Fibroblast of the aortic adventitia (primary cell): ENCODE results near the gene HCFC1R1. TPM values are rescaled to one million over a fixed set of nuclear protein-coding genes. Genes with fewer than 3 reads are reported as not detected.

ENCODE experiments used
- DNase-seq: peaks from one replicate; pipeline ENCODE4 v3.0.0-alpha.2; 2010; ENCODE audit warnings: low read depth
- H3K4me3 ChIP-seq: 2 replicates; pipeline ENCODE4 v1.5.1; 2011; ENCODE audit warnings: low read depth, mild to moderate bottlenecking, control low read depth, low read length, moderate library complexity
- CTCF ChIP-seq: IDR thresholded peaks from 2 replicates; pipeline ENCODE4 v1.5.1; 2011; ENCODE audit warnings: mild to moderate bottlenecking, low read length, control low read depth, inconsistent platforms; ENCODE audit not compliant: insufficient read depth
- total RNA-seq: library from RNA; depleted of rRNA; stranded (reverse); fragments of >200 nt; gene quantifications from 2 replicates; pipeline ENCODE4 v1.2.3, GENCODE V29; 2012; ENCODE audit warnings: low replicate concordance

HCFC1R1 gene
- total RNA-seq, 1 donor, result 45.6 TPM

GRCh38 chr16:3038256-3038655 is 14.5 kb upstream of the HCFC1R1 start:
- no peak overlapping the region for H3K4me3 ChIP-seq
- DNase-seq, result no peak
- TF ChIP-seq CTCF, result no peak

- H3K4me3 ChIP-seq, result no peak within 1 kb of the TSS
- DNase-seq, result no peak
- TF ChIP-seq CTCF, result no peak
Measured at GRCh38 chr16:3036726-3037315, 13.1 kb upstream of the HCFC1R1 start, which contains the start of gene BICDL2. TSS of gene BICDL2 (minus strand) at chr16:3036944. CDS start at chr16:3035496, 1,448 bp downstream.

GRCh38 chr16:3035972-3036725 is 12.4 kb upstream of the HCFC1R1 start:
- H3K4me3 ChIP-seq, result no peak overlapping the region
- no peak for DNase-seq
- TF ChIP-seq CTCF, result no peak

- no peak for TF ChIP-seq CTCF
- DNase-seq, result no peak
Measured at GRCh38 chr16:3035289-3035971, 11.7 kb upstream of the HCFC1R1 start.

GRCh38 chr16:3032624-3033023 is 8.9 kb upstream of the HCFC1R1 start:
- H3K4me3 ChIP-seq, result no peak overlapping the region
- no peak for DNase-seq
- no peak for TF ChIP-seq CTCF

More at GRCh38 chr16:3035289-3035971, 11.7 kb upstream of the HCFC1R1 start:
- H3K4me3 ChIP-seq, result no peak overlapping the region

- DNase-seq, result no peak
- no peak overlapping the region for H3K4me3 ChIP-seq
- TF ChIP-seq CTCF, result no peak
Measured at GRCh38 chr16:3030222-3031212, 6.8 kb upstream of the HCFC1R1 start.
